Measurements from ENCODE around the gene GPAT3.

The GPAT3 gene

GRCh38 chr4:83651846-83652245 is 115.9 kb downstream of the GPAT3 start:
- no peak for TF ChIP-seq CTCF (IDR thresholded peaks at IDR 0.05; ENCODE audit: poor library complexity, severe bottlenecking)
- Histone ChIP-seq H3K36me3 (ENCODE audit: low read depth) (no peaks in the 10 kb centered on the region), H3K27ac (ENCODE audit: poor library complexity, severe bottlenecking) (no peak overlapping the region), H3K4me3 (ENCODE audit: severe bottlenecking) (no peak overlapping the region), H3K4me1 (ENCODE audit: insufficient read depth, poor library complexity, severe bottlenecking) (no peaks in the 10 kb centered on the region), H3K9me3 (ENCODE audit: severe bottlenecking) (no peaks in the 10 kb centered on the region), H3K27me3 (ENCODE audit: insufficient read depth, poor library complexity, severe bottlenecking) (no peaks in the 10 kb centered on the region)
- DNase-seq (ENCODE audit: low spot score) (no peak), ATAC-seq (ENCODE audit: low read depth) (no peak; the same call in 2 of the 3 replicates)
